Measurements from ENCODE around the gene FSHR.

GRCh38 chr2:48938231-48938630 is 216.1 kb downstream of the FSHR start:
- TF ChIP-seq CTCF (IDR thresholded peaks at IDR 0.05) (no peak), POLR2A (IDR thresholded peaks at IDR 0.05) (no peak)
